ENCODE results near the gene SVBP.

- no peak for TF ChIP-seq CTCF (IDR thresholded peaks at IDR 0.05)
- TF ChIP-seq POLR2A (IDR thresholded peaks at IDR 0.05): no peak
- TF ChIP-seq EP300 (IDR thresholded peaks at IDR 0.05): no peak
These were observed 32.1 kb downstream of the SVBP start, which contains the start of gene TMEM269 for GRCh38 chr1:42784946-42785693.
